Kidney (tissue), 14 donors: Measurements from ENCODE around the gene ARMH4. TPM values are rescaled to one million over a fixed set of nuclear protein-coding genes. Genes with fewer than 3 reads are reported as not detected.
A peak's percentile ranks its signal among the peaks of the same experiment; 100 is the strongest.

ENCODE experiments used
- DNase-seq, 5 donors: peaks; one replicate each; pipeline ENCODE4 v3.0.0-alpha.2; 2013 to 2020
- FAIRE-seq: peaks from 2 replicates; lab custom pipeline; 2012; peaks lifted over from hg19 to GRCh38; lab: Jason Lieb, UNC
- H3K27ac ChIP-seq, 2 donors: one replicate each; pipeline ENCODE4 v1.7.0; 2013; ENCODE audit warnings: low read depth in 2 of 2, low read length in 2 of 2, inconsistent platforms in 1 of 2
- H3K27me3 ChIP-seq: one replicate; pipeline ENCODE4 v1.7.1; 2013; ENCODE audit warnings: low read length, inconsistent platforms; ENCODE audit not compliant: control insufficient read depth, insufficient read depth
- H3K36me3 ChIP-seq, 3 donors: one replicate each; pipeline versions ENCODE4 v1.7.0 to v1.7.1; 2013; ENCODE audit warnings: low read length in 3 of 3, control low read depth in 1 of 3, inconsistent platforms in 1 of 3; ENCODE audit not compliant: insufficient read depth in 3 of 3, control insufficient read depth in 2 of 3
- H3K4me1 ChIP-seq, 3 donors: one replicate each; pipeline versions ENCODE4 v1.7.0 to v1.7.1; 2013; ENCODE audit warnings: low read length in 3 of 3, inconsistent platforms in 1 of 3, low read depth in 1 of 3; ENCODE audit not compliant: control insufficient read depth in 2 of 3, insufficient read depth in 2 of 3
- H3K4me3 ChIP-seq, 3 donors: one replicate each; pipeline versions ENCODE4 v1.7.0 to v1.8.1; 2013; ENCODE audit warnings: low read length in 3 of 3, control low read depth in 1 of 3, inconsistent platforms in 1 of 3
- H3K9ac ChIP-seq, 3 donors: one replicate each; pipeline versions ENCODE4 v1.7.0 to v1.7.1; 2013; ENCODE audit warnings: low read length in 3 of 3, control low read depth in 1 of 3, inconsistent platforms in 1 of 3
- H3K9me3 ChIP-seq, 3 donors: one replicate each; pipeline versions ENCODE4 v1.7.0 to v1.7.1; 2013; ENCODE audit warnings: low read length in 3 of 3, control low read depth in 1 of 3, inconsistent platforms in 1 of 3; ENCODE audit not compliant: control insufficient read depth in 2 of 3, insufficient read depth in 1 of 3
- intact Hi-C: fragments of 100-400 bp; cut with DNase I; formaldehyde crosslinking; loops from one replicate; pipeline ENCODE4 v1.11.1; 2022
- polyA plus RNA-seq: library from polyadenylated mRNA; stranded (reverse); fragments of 350-450 nt; fragmentation: Illumina TruSeq; extraction: RNeasy Lipid Tissue Mini Kit (QIAGEN cat#74804); gene quantifications from one replicate; pipeline ENCODE4 v1.2.3, GENCODE V29; 2014; ENCODE audit warnings: low read depth, low replicate concordance; ENCODE audit not compliant: insufficient read depth
- total RNA-seq: library from RNA; stranded (reverse); fragmentation: NEBNext Ultra II Directional; extraction: Animal tissue kit (Norgen Biotek cat#: 25700); gene quantifications from one replicate; pipeline ENCODE4 v1.2.1, GENCODE V29; 2021
- TF ChIP-seq, protein P1 (sequence below): IDR thresholded peaks from 3 replicates; pipeline ENCODE4 v1.5.1; 2012; ENCODE audit warnings: mild to moderate bottlenecking, moderate library complexity, borderline replicate concordance; ENCODE audit not compliant: insufficient read depth; ENCODE audit errors: extremely low read depth
- donor health status: control.
- donor health status: control.
- donor health status: control.
- donor health status: control.
- donor health status: control.
- donor health status: DM: yes; HTN: yes; CAD: no.
- donor health status: Normal renal cell carcinoma (clear cell type).

The ARMH4 gene
- total and polyA plus RNA-seq, 2 donors from 2014 or later, result 4.9 to 14.2 TPM

DNA sequence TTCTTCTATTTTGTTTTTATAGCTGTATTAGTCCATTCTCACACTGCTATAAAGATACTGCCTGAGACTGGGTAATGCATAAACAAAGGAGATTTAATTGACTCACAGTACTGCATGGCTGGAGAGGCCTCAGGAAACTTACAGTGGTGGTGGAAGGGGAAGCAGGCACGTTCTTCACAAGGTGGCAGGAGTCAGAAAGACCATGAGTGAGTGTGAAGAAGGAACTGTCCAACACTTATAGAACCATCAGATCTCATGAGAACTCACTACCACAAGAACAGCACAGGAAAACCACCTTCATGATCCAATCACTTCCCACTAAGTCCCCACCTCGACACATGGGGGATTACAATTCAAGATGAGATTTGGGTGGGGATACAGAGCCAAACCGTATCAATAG, 42.3 kb downstream of the ARMH4 start:
- Histone ChIP-seq H3K9me3 (no peaks in the 10 kb centered on the region), H3K36me3 (no peaks in the 10 kb centered on the region), H3K27me3 (no peaks in the 10 kb centered on the region), H3K4me3 (no peak overlapping the region), H3K27ac (no peak overlapping the region), H3K4me1 (no peaks in the 10 kb centered on the region), H3K9ac (no peak overlapping the region)
- intact Hi-C loops, result no loop called here
- FAIRE-seq (no peak), DNase-seq (no peak)
- TF ChIP-seq, protein P1, sequence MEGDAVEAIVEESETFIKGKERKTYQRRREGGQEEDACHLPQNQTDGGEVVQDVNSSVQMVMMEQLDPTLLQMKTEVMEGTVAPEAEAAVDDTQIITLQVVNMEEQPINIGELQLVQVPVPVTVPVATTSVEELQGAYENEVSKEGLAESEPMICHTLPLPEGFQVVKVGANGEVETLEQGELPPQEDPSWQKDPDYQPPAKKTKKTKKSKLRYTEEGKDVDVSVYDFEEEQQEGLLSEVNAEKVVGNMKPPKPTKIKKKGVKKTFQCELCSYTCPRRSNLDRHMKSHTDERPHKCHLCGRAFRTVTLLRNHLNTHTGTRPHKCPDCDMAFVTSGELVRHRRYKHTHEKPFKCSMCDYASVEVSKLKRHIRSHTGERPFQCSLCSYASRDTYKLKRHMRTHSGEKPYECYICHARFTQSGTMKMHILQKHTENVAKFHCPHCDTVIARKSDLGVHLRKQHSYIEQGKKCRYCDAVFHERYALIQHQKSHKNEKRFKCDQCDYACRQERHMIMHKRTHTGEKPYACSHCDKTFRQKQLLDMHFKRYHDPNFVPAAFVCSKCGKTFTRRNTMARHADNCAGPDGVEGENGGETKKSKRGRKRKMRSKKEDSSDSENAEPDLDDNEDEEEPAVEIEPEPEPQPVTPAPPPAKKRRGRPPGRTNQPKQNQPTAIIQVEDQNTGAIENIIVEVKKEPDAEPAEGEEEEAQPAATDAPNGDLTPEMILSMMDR, result no peak

GRCh38 chr14:58108717-58109116, 43.3 kb downstream of the ARMH4 start:
- TF ChIP-seq, protein P1, result no peak
- Histone ChIP-seq H3K9me3 (no peaks in the 10 kb centered on the region), H3K9ac (no peak overlapping the region), H3K4me1 (no peaks in the 10 kb centered on the region), H3K4me3 (no peak overlapping the region), H3K27ac (no peak overlapping the region), H3K27me3 (no peaks in the 10 kb centered on the region), H3K36me3 (no peaks in the 10 kb centered on the region)
- no peak for DNase-seq
- intact Hi-C loops, result no loop called here
- no peak for FAIRE-seq

DNA sequence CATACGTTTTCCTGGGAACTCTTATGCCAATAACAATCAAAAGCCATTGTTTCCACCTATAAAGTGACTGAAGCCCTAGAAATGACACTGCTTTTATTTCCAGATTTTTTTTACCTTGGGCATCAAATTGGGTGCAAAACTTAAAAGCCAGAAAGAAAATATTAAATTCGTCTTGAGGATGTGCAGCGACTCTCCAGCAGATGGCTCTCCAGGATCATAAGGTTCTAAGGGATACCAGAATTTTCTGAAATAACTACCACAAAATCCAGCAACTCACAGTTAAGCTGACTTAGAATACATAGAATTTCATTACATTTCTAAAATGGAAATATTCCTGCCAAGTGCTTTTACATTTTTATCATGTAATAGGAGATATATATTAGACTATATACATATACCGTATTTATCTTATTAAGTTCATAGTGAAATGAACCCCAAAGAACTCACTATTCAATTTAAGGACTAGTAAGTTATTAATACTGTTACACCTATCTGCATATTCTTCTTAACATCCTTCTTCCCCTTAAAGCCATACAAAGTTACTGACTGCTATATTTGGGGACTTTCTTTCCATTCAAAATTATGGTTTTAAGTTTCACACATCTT, 44.0 kb downstream of the ARMH4 start:
- Histone ChIP-seq H3K27me3 (no peaks in the 10 kb centered on the region), H3K4me3 (no peak overlapping the region), H3K27ac (no peak overlapping the region), H3K4me1 (no peaks in the 10 kb centered on the region), H3K36me3 (no peaks in the 10 kb centered on the region), H3K9me3 (no peaks in the 10 kb centered on the region), H3K9ac (no peak overlapping the region)
- intact Hi-C loops, result no loop called here
- peak; percentile 74 for FAIRE-seq
- peak in 3 of 5 donors; percentile 33 to 77 (median 62) for DNase-seq
- TF ChIP-seq, protein P1, result peak; percentile 71

GRCh38 chr14:58107041-58107440, 45.0 kb downstream of the ARMH4 start:
- TF ChIP-seq, protein P1, result no peak
- DNase-seq (no peak), FAIRE-seq (no peak)
- Histone ChIP-seq H3K36me3 (no peaks in the 10 kb centered on the region), H3K9me3 (no peaks in the 10 kb centered on the region), H3K27ac (no peak overlapping the region), H3K9ac (no peak overlapping the region), H3K4me1 (no peaks in the 10 kb centered on the region), H3K4me3 (no peak overlapping the region), H3K27me3 (no peaks in the 10 kb centered on the region)
- intact Hi-C loops, result no loop called here
